ENCODE results near the gene SLC22A7.
"Not testable (repeated sequence)": the region's sequence is repeated elsewhere in the genome, so short reads cannot be mapped to it uniquely, and the experiment has no call there.

Gene SLC22A7

DNA sequence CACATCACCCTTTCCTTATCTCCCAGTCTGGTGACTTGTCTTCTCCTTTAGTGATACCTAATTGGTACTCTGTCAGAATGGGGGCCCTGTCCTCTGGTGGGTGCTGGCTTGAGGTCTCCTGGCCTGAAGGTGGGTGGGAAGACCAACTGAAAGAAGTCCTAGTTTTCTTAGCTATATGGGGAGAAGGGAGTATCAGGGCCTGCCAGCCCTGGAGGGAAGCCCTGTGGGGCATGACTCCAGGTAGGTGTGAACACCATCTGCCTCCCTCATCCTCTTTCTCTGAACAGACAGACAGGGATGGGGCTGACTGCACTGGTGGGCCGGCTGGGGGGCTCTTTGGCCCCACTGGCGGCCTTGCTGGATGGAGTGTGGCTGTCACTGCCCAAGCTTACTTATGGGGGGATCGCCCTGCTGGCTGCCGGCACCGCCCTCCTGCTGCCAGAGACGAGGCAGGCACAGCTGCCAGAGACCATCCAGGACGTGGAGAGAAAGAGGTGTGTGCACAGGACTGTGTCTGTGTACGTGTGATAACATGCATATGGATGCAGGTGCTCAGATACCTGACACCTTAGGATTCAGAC lies 5.8 kb downstream of the SLC22A7 start:
- no peak for DNase-seq

DNA sequence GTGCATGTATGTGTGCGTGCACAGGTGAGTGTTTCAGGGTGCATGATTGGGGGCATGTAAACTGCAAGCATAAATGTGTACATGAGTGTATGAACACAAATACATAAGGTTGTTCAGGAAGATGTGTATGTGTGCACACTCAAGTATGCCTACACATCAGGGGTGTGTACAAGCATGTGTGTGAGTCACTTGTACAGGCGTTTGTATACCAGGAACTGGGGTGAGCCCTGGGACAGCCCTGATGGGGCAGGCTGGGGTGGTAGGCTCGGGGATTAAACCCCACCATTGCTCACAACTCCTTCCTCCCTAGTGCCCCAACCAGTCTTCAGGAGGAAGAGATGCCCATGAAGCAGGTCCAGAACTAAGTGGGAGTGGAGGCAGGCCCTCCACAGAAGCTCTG lies 6.3 kb downstream of the SLC22A7 start:
- DNase-seq, result no peak

GRCh38 chr6:43304882-43305281 lies 6.8 kb downstream of the SLC22A7 start:
- DNase-seq, result no peak

- DNase-seq, result no peak
Observed at GRCh38 chr6:43306086-43306485, 8.0 kb downstream of the SLC22A7 start.

- no peak for DNase-seq
Observed at GRCh38 chr6:43307451-43308100, 9.5 kb downstream of the SLC22A7 start.

GRCh38 chr6:43308101-43308989 lies 10.3 kb downstream of the SLC22A7 start, which contains the start of gene CRIP3:
Gene CRIP3, minus strand, starts transcription at chr6:43308826. Its CDS starts 34 bp downstream, at chr6:43308792.
- no peak for DNase-seq

DNA sequence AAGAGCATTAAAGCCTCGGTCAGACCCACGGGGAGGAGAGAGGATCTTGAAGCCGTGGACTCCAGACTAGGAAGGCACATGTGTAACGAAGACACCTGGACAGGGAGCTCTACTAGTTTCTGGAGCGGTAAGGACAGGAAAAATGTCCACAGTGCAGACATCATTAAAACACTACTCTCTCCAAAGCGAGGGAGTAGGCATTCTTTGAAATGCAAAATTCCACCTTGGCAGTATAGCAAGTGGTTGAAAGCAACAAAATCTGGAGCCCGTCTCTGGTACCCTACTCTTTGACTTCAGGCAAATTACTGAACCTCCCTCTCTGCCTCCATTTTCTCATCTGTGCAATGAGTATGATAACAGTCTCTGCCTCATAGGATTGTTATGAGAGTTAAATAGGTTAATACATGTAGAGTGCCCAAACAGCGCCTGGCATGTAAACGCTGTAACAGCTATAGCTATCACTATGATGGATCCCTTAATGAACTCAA lies 11.0 kb downstream of the SLC22A7 start:
- DNase-seq, result no peak

DNA sequence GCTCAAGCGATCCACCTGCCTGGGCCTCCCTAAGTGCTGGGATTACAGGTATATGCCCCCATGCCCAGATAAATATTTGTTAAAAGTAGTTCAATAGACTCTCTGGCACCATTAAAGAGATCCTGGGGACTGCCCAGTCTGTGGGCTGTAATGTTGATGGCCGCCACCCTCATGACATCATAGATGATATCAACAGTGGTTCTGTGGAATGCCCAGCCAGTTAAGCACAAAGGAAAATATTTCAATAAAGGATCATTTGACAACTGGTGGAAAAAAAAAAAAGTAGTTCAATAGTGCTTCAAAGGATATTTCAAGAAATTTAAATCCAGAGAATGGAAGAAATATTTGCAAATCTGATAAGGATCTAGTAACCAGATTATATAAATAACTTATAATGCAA lies 12.1 kb downstream of the SLC22A7 start:
- DNase-seq, result no peak

- no peak for DNase-seq
Observed at GRCh38 chr6:43310624-43311023, 12.6 kb downstream of the SLC22A7 start.

DNA sequence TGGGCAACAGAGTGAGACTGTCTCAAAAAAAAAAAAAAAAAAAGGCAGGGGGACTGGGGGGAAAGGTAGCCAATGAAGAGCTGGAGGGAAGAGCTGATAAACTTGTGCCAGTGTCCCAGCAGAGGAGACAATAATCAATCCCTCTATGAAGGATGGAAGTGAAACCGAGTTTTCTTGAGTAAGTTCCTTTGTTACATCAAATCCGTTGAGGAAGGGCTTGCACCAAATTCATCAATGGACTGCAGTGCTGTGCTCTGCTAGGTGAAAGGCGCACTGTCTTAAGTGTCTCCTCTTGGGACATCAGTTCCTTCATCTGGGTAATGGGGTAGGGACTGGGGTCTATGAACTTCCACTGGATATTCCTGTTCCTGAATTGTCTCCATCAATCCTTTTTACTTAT lies 13.6 kb downstream of the SLC22A7 start:
- DNase-seq, result no peak

DNA sequence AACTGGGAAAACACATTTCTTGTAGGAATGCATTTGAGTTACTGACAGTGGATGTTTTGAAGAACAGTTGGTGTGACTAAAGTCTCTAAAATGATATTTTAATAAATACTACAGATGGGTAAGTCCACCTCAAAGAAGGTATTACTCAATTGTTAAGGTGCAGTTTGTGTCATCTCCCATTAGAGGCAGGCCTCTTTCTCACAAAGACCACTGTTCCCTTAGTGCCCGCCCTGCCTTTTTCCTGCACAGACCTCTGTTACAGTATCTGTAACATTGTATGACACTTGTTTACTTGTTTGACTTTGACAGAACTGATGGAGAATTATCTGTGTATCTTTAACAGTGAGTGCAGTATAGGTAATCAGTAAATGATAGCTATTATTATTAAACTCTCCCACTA lies 15.8 kb downstream of the SLC22A7 start:
- DNase-seq, result no peak

DNA sequence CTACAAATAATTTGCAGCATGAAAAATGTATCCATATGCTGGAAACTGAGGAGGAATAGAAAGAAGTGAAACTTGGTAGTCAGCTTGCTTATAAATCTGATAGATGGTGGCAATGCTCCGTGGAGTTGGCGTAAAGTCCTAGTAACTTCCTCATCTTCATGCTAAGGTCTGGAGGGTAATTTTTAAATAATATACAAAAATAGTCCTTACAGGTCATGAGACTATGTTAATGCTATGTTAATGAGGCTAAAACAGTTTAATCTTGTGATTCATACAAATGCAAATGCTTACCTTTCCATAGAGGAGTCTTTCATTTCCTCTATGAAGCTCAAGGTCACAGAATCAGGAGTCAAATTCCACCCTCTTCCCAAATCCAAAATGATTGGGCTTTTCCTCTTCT lies 20.0 kb downstream of the SLC22A7 start:
- DNase-seq, result no peak

GRCh38 chr6:43325876-43326275 lies 27.8 kb downstream of the SLC22A7 start:
- DNase-seq, result no peak

DNA sequence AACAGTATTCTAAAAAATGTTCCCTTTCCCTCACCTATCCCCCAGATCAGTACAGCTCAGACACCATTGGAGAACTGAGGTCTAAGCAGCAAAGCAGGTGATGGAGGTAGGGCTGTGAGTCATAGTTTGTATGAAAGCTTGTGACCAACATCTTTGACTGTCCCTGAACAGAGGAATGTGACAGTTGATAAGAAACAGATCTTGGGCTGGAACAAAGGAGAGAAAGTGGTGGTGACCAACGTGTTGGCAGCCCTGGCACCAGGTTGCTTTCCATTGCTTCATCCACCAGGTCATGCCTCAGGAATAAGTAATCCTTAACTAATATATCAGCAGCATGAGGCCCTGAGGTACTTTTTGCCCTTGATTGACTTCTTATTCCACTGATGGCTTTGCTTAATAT lies 30.5 kb downstream of the SLC22A7 start:
- no peak for DNase-seq

GRCh38 chr6:43331470-43331869 lies 33.4 kb downstream of the SLC22A7 start:
- no peak for DNase-seq

- DNase-seq, result no peak
Observed at GRCh38 chr6:43331891-43332290, 33.8 kb downstream of the SLC22A7 start.

- no peak for DNase-seq
Observed at GRCh38 chr6:43334466-43335095, 36.5 kb downstream of the SLC22A7 start.

DNA sequence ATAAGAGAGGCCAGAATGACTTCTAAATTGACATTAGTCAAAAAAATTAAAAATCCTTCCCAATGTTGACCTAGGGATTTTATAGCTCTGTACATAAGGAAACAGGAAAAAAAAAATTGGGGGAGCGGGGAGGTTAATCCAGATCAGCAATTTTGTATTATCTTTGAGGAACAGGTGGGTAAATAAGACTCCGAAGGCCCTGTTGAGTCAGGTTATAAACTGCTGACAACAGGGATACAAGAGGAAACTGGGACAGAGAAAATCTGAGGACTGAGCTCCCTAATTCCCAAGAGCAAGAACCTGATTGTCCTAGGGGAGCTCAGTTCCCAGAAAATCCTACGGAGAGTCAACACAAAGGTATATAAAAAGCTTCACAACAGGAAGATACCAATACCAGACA lies 37.4 kb downstream of the SLC22A7 start:
- no peak for DNase-seq

DNA sequence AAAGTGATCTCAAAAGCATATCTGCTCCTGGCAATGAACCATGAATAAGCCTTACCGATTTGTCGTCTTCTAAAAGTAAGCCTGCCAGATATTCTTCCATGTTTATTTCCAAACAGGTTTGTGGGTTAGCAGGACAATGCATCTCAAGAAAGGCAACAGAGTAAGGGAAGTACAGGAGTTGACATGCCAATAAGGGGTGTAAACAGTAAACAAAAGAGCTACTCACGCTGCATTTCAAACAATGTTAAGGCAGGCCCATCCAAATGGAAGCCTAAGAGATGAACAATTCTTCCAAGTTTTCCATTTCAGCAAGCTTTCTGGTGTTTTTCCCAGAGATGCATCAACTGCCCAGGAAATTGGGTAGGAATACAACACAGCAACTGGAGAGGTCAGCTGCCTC lies 38.3 kb downstream of the SLC22A7 start:
- no peak for DNase-seq

DNA sequence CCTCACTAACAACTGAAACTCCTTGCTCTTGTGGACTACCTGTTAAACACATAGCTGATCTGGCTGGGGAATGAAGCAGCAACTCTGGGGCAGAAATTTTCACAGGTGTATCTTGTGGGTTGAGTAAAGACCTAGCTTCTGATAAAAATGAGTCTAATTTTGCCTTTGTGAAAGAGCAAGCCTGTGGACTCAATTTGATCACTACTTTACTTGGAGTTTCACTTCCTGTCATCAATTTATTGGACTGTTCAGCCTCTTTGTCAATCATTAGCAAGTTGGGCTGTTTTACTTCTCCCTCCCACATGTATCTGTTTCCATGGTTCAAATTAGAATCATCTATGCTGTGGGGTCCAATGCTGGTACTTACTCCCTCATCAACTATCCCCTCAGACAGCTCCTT lies 40.2 kb downstream of the SLC22A7 start:
- DNase-seq, result no peak

DNA sequence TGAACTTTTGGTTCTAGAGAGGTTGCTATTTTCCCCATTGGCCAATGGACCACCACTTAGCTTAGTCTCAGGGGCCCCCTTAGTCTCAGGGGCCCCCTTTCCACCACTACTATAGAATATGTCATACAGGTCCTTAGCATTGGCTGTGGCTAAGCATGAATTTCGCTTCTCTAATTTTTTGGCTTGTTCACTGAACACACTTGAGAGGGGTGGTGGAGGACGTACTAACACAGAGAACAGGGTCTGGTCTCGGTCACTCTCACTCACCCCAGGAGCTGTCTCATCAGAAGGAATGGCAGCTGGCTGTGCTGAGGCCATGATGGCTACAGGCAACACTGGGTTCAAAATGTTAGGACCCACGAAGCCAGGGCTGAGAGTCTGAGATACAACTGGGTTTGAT lies 41.1 kb downstream of the SLC22A7 start:
- no peak for DNase-seq

GRCh38 chr6:43346243-43346642 lies 48.2 kb downstream of the SLC22A7 start:
- DNase-seq, result not testable (repeated sequence)

- no peak for DNase-seq
Observed at GRCh38 chr6:43347021-43347420, 49.0 kb downstream of the SLC22A7 start.
